Neutrophil (primary cell): ENCODE results near the gene SETD1A.

Experiments
- H3K27ac ChIP-seq: fragments of 200-600 bp; sonication (generic); 2 replicates; pipeline ENCODE4 v1.5.1; 2016; ENCODE audit warnings: mild to moderate bottlenecking, moderate library complexity
- H3K27me3 ChIP-seq: fragments of 200-600 bp; sonication (generic); 2 replicates; pipeline ENCODE4 v1.6.0; 2016; ENCODE audit warnings: mild to moderate bottlenecking
- H3K36me3 ChIP-seq: fragments of 200-600 bp; sonication (generic); 2 replicates; pipeline ENCODE4 v1.5.1; 2017
- H3K4me1 ChIP-seq, 2 experiments: fragments of 200-600 bp in 1 of 2; sonication (generic) in 1 of 2; 1 replicate in 1 of 2; 2 replicates in 1 of 2; pipeline versions ENCODE4 v1.5.1 to v1.6.1; 2013 to 2016; ENCODE audit warnings: low read depth in 1 of 2, low read length in 1 of 2, mild to moderate bottlenecking in 1 of 2, moderate library complexity in 1 of 2; ENCODE audit not compliant: control insufficient read depth in 1 of 2, insufficient read depth in 1 of 2
- H3K4me3 ChIP-seq, 2 experiments: fragments of 200-600 bp in 1 of 2; sonication (generic) in 1 of 2; 1 replicate in 1 of 2; 2 replicates in 1 of 2; pipeline ENCODE4 v1.5.1; 2013 to 2016; ENCODE audit warnings: low read depth in 1 of 2, low read length in 1 of 2, mild to moderate bottlenecking in 1 of 2, moderate library complexity in 1 of 2
- H3K9me3 ChIP-seq: fragments of 200-600 bp; sonication (generic); 2 replicates; pipeline ENCODE4 v1.5.1; 2016
- TF ChIP-seq, protein P1 (sequence below): fragments of 200-600 bp; sonication (generic); IDR thresholded peaks from 2 replicates; pipeline ENCODE4 v1.5.1; 2016; ENCODE audit warnings: antibody characterized with exemption

SETD1A gene

DNA sequence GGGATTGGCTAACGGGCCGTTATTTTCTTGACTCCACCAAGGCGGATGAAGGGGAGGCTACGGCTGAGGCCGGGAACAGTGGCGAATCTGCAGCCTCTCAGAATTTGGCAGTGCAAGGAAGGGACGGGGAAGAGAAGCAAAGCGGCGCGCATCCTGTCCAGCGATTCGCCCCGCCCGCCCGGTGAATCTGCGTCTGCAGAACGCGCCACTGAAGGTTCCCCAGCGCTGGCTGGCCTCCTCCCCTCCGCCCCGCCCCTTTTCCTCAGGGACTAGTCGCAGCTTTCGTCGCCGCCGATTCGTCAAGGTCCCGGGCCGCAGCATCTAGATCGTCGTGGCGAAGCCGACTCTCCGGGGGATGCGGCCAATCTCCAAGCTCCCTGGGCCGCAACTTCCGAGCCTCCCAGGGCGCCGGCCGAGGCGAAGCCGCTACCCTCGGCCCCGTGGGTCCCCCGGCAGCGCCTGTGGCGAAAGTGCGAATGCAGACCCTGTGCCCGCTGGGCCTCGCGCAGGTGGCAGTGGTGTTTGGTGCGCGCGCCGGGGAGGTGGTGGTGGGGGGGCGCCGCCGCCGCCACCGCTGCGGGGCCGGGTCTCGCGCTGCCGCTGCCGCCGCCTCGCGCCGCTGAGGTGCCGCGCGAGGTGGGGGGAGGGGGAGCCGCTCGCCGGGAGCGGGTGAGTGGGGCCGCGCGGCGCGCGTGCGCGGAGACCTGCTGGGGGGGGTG, at the start of gene SETD1A:
SETD1A (plus strand) TSS at position 299 of the 719 bp plus-strand sequence. CDS start 978 bp downstream, outside the sequence.
- H3K36me3 ChIP-seq, result peaks cover 32% of the 10 kb centered on the region
- H3K4me1 ChIP-seq, result peaks cover 16 to 17% of the 10 kb centered on the region in 2 experiments
- H3K27me3 ChIP-seq, result no peaks in the 10 kb centered on the region
- no peaks in the 10 kb centered on the region for H3K9me3 ChIP-seq
- TF ChIP-seq, protein P1, sequence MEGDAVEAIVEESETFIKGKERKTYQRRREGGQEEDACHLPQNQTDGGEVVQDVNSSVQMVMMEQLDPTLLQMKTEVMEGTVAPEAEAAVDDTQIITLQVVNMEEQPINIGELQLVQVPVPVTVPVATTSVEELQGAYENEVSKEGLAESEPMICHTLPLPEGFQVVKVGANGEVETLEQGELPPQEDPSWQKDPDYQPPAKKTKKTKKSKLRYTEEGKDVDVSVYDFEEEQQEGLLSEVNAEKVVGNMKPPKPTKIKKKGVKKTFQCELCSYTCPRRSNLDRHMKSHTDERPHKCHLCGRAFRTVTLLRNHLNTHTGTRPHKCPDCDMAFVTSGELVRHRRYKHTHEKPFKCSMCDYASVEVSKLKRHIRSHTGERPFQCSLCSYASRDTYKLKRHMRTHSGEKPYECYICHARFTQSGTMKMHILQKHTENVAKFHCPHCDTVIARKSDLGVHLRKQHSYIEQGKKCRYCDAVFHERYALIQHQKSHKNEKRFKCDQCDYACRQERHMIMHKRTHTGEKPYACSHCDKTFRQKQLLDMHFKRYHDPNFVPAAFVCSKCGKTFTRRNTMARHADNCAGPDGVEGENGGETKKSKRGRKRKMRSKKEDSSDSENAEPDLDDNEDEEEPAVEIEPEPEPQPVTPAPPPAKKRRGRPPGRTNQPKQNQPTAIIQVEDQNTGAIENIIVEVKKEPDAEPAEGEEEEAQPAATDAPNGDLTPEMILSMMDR, result peak; percentile 66
- H3K4me3 ChIP-seq, result peak within 1 kb of the TSS; percentile 80 to 89
- peak within 1 kb of the TSS; percentile 98 for H3K27ac ChIP-seq

DNA sequence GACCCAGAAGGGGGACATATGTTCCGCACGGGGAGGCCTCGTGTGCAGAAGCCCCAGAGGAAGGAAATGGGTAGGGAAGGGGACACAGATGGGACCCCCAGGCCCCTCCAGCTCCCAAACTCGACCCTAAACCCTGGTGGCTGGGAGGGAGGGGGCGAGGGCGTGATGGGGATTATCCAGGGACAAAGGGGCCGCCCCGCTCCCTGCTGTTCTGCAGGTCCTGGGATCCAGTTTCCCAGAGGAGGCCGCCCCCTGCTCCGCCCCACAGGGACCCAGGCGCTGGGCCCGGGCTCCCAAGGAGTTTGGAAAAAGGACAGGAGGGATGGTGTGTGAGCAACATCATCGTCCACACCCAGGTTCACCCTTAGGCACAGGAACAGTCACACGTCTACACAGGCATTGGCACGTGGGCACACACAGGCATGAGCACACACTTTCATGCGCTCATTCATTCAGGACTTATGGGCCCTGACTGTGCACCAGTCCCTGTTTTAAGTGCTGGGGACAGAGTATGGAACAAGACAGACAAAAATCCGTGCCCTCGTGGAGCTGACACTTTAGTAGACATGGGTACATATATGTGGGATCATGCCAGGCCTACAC, 47.0 kb upstream of the SETD1A start:
- Histone ChIP-seq H3K4me1 (peaks cover 1 to 9% of the 10 kb centered on the region in 2 experiments), H3K4me3 (no peak overlapping the region), H3K9me3 (no peaks in the 10 kb centered on the region), H3K36me3 (no peaks in the 10 kb centered on the region), H3K27me3 (no peaks in the 10 kb centered on the region), H3K27ac (no peak overlapping the region)
- TF ChIP-seq, protein P1, result no peak

DNA sequence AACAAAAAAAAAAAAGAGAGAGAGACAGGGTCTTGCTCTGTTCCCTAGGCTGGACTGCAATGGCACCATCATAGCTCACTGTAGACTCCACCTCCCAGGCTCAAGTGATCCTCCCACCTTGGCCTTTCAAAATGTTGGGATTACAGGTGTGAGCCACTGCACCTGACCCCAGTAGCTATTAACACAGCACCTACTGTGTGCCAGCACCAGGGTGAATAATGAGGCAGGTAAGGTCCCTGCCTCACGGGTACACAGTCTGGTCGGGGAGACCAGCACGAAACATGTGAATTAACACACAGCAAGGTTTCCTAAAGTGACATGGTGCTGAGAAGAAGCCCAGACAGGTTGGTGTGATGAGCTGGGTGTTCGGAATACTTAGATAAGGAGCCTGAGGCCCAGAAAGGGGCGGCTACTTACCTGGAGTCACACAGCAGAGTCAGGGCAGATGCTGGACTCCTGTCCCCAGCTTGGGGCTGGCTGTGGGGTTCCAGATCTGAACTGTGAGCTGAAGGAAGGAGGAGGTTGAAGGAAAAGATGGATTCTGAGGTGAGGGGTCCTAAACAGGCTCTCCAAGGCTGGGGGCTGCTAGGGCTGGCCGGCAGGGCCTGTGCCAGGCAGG, 44.7 kb upstream of the SETD1A start:
- no peaks in the 10 kb centered on the region for H3K27me3 ChIP-seq
- no peak overlapping the region for H3K27ac ChIP-seq
- H3K4me1 ChIP-seq, result peaks cover 0 to 17% of the 10 kb centered on the region in 2 experiments
- TF ChIP-seq, protein P1, result no peak
- no peaks in the 10 kb centered on the region for H3K36me3 ChIP-seq
- no peaks in the 10 kb centered on the region for H3K9me3 ChIP-seq
- H3K4me3 ChIP-seq, result no peak overlapping the region

DNA sequence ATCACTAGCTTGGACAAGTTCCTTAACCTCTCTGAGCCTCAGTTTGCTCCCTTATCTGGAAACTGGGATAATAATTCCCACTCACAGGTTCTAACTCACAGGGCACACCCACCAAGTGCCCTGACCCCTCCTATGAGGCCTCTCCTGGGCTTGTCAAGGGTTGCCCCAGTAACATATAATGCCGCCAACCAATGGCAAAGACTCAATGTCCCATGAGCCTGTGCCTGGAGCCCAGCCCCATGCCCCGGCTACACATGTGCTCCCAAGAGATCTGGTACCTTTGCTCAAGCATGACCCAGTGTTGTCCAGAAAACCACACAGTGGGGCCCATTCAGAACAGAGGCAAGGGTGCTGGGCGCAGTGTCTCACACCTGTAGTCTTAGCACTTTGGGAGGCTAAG, 42.7 kb upstream of the SETD1A start:
- TF ChIP-seq, protein P1, result no peak
- H3K27ac ChIP-seq, result no peak overlapping the region
- H3K36me3 ChIP-seq, result no peaks in the 10 kb centered on the region
- H3K27me3 ChIP-seq, result no peaks in the 10 kb centered on the region
- no peaks in the 10 kb centered on the region for H3K9me3 ChIP-seq
- H3K4me1 ChIP-seq, result peaks cover 4 to 17% of the 10 kb centered on the region in 2 experiments
- H3K4me3 ChIP-seq, result no peak overlapping the region

DNA sequence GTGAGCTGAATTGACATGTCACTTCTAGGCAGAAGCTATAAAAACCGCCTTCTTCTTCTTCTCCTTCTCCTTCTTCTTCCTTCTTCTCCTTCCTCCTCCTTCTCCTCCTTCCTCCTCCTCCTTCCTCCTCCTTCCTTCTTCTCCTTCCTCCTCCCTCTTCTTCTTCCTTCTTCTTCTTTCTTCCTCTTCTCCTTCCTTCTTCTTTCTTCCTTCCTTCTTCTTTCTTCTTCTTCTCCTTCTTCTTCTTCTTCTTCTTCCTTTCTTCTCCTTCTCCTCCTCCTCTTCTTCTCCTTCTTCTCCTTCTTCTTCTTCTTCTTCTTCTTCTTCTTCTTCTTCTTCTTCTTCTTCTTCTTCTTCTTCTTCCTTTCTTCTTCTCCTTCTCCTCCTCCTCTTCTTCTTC, 38.9 kb upstream of the SETD1A start:
- H3K36me3 ChIP-seq, result no peaks in the 10 kb centered on the region
- no peaks in the 10 kb centered on the region for H3K27me3 ChIP-seq
- TF ChIP-seq, protein P1, result no peak
- H3K9me3 ChIP-seq, result no peaks in the 10 kb centered on the region
- H3K4me1 ChIP-seq, result peaks cover 17 to 29% of the 10 kb centered on the region in 2 experiments
- no peak overlapping the region for H3K4me3 ChIP-seq
- H3K27ac ChIP-seq, result peak overlapping the region; percentile 73
